ENCODE measurements around the gene ANKRD13B.

DNA sequence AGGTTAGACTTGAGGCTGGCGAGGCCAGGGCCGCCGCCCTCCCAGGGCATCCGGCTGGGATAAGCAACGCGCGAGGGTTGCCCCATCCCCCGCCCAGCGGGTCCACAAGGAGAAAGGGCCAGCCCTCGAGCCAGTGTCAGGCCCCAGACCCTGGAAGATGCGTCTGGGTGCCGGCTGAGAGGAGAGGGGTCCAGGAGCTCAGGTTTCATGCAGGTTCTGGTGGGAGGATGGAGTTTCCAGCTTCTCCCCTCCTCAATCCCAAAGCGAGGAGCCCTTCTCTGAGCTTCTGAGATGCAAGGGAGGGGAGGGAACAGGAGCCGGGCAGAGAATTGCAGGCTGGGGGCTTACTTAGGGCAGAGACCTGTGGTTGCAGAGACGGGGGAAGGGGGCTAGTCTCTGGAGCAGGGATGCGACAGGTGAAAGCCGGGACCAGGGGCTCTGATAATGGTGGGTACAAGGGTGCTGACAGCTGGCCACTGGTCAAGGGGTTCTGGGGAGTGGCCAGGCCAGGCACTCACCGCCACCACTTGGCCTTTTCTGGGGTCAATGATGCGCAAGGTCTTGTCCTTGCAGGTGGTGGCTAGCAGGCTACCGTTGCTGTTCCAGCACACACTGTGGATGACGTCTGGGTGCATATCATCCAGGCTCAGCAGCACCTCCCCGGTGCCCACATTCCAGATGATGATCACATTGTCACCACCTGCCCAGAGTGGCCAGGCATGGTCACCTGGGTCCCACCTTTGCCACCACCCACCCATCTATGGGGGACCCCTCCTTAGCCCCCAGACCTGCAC is 25.5 kb downstream of the ANKRD13B start:
- TF ChIP-seq, protein P1, sequence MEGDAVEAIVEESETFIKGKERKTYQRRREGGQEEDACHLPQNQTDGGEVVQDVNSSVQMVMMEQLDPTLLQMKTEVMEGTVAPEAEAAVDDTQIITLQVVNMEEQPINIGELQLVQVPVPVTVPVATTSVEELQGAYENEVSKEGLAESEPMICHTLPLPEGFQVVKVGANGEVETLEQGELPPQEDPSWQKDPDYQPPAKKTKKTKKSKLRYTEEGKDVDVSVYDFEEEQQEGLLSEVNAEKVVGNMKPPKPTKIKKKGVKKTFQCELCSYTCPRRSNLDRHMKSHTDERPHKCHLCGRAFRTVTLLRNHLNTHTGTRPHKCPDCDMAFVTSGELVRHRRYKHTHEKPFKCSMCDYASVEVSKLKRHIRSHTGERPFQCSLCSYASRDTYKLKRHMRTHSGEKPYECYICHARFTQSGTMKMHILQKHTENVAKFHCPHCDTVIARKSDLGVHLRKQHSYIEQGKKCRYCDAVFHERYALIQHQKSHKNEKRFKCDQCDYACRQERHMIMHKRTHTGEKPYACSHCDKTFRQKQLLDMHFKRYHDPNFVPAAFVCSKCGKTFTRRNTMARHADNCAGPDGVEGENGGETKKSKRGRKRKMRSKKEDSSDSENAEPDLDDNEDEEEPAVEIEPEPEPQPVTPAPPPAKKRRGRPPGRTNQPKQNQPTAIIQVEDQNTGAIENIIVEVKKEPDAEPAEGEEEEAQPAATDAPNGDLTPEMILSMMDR (IDR thresholded peaks at IDR 0.05), result peak in 2 of 4 experiments; percentile 1
- no peak for TF ChIP-seq POLR2AphosphoS5 (IDR thresholded peaks at IDR 0.05)
